MV-4-11 (cell line): ENCODE data around the gene ZNF536.
A peak's percentile ranks its signal among the peaks of the same experiment; 100 is the strongest.
"Not testable (repeated sequence)": the region's sequence is repeated elsewhere in the genome, so short reads cannot be mapped to it uniquely, and the experiment has no call there.

Experiments used
- DNase-seq: peaks from one replicate; lab custom pipeline; 2025; lab: John Stamatoyannopoulos, UW

The ZNF536 gene

GRCh38 chr19:30388327-30388726 is 16.1 kb downstream of the ZNF536 start:
- no peak for DNase-seq

GRCh38 chr19:30388819-30389218 is 16.6 kb downstream of the ZNF536 start:
- DNase-seq, result no peak

DNA sequence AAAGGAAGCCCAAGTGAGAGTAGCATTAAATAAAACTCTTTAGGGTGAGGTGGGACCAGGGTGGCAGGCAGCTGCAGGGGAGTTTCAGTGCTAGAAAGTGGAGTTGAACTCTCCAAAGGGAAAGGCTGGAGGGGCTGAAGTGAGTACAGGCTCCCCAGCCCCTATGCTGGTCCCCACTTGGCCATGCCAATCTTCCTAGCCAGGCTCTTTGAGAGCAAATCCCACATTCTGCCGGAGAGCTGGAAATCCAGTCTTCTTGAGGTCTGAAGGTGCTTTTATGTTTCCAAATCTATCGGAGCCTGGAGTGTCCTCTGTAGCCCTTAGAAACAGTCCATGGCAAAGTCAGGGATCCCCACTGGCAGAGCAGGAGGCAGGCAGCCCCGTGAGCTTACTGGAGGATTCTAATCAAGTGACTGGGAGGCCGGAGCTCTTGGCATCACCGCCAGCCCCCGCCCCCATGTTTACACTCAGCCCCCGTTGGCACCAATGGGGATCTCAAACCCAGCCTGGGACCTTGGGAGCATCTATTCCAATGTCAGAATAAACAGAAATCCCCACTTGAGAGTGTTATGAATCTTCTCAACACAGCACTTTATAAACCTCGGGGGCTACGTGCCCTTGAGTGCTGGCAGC is 18.3 kb downstream of the ZNF536 start:
- no peak for DNase-seq

GRCh38 chr19:30391052-30391451 is 18.9 kb downstream of the ZNF536 start:
- DNase-seq, result no peak

- no peak for DNase-seq
Measured at GRCh38 chr19:30391554-30392551, 19.7 kb downstream of the ZNF536 start.

DNA sequence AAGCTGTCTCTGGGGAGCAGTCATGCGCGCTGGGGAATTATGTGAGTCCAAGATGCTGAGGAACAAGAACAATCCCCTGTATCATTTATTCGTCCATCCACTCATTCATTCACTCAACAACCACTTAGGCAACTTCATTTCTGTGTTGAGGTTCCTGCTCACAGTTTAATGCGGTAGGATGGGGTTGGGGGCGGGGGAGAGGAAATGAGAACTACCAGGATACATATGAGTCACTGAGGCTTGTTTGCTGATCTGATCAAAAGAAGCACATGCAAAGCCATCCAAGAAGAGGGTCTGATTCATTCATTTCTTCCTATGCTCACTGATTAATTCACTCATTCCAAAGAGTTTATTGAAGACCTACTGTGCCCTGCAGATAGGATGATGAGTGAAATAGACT is 20.9 kb downstream of the ZNF536 start:
- peak; percentile 69 for DNase-seq

DNA sequence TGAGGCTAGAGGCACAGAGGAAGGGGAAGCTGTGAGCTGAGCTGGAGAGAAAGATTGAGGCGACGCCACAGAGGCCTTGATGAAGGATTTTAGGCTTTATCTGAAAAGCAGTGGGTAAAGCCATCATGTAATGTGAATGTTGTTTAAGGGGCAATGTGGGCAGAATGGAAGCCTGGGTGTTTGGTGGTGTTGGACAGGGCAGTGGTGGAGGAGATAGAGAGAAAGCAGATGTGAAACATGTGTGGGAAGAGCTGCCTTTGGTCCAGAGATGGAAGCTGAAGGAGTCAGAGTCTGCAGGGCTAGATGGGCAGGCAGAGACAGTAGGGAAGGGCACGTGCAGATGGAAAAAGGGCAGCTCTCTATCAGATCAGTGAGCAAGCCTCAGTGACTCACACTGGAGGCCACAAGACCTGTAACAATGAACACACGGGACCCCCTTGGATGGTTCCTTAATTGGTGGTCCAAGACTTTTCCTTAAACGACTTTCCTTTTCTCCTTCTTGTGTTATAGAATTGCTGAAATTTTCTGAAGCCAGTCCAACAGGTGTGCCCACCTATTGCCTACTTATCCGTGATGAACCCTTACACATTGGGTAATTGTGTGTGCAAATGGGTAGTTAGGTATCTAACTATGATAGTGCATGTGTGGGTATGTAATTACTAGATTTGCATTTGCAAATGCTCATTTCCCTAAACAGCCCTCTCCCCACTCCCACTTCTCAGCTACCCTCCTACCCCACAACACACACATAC is 21.7 kb downstream of the ZNF536 start:
- DNase-seq, result peak; percentile 46

DNA sequence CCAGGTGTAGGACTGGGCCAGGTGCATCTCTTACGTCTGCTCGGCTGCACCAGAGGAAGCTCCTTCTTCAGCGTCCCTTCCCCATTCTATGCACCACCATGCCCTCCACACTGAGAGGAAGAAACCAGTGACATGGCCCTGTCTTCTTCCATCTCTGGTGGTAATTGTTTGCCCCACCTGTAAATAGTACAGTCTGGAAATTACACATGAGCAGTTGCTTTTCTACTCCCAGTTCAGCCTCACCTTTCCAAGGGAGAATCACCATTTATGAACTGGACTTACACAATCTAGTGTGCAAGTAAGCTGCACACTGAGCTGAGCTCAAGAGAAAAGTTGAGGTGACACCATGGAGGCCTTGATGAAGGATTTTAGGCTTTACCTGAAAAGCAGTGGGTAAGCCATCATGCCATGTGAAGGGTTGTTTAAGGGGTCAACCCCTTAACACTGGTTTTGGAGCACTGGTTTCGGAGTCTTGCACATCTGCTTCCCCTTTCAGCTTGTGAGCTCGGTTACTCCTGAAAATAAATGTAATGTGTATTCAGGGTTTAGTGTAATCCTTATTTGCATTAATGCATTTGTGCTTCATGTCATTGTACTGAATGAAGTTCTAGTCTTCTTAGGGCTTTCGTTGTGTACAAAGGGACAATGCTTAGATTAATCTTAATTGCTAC is 22.4 kb downstream of the ZNF536 start:
- no peak for DNase-seq

DNA sequence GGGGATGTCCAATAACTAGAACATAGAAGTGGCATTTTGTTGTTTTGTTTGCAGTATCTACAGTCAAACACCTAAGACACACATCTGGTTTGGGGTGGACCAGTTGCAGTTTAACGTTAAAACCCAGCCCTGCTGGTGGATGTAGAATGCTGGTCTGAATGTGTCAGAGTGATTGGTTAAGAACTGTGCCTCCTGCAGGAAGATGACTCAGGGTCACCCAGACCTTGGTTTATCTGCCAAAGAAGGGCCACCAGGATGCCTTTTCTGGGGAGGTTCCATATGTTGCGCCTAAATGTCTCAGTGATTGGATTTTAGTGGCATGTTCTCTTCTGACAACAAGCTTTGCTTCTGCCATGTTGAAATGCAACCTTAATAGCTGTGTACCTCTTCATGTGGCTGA is 23.1 kb downstream of the ZNF536 start:
- DNase-seq, result no peak

DNA sequence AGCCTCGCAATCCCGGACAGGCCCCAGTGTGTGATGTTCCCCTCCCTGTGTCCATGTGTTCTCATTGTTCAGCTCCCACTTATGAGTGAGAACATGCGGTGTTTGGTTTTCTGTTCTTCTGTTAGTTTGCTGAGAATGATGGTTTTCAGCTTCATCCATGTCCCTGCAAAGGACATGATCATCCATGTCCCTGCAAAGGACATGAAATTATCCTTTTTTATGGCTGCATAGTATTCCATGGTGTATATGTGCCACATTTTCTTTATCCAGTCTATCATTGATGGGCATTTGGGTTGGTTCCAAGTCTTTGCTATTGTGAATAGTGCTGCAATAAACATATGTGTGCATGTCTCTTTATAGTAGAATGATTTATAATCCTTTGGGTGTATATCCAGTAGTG is 26.4 kb downstream of the ZNF536 start:
- not testable (repeated sequence) for DNase-seq

- no peak for DNase-seq
Measured at GRCh38 chr19:30401956-30402355, 29.8 kb downstream of the ZNF536 start.

DNA sequence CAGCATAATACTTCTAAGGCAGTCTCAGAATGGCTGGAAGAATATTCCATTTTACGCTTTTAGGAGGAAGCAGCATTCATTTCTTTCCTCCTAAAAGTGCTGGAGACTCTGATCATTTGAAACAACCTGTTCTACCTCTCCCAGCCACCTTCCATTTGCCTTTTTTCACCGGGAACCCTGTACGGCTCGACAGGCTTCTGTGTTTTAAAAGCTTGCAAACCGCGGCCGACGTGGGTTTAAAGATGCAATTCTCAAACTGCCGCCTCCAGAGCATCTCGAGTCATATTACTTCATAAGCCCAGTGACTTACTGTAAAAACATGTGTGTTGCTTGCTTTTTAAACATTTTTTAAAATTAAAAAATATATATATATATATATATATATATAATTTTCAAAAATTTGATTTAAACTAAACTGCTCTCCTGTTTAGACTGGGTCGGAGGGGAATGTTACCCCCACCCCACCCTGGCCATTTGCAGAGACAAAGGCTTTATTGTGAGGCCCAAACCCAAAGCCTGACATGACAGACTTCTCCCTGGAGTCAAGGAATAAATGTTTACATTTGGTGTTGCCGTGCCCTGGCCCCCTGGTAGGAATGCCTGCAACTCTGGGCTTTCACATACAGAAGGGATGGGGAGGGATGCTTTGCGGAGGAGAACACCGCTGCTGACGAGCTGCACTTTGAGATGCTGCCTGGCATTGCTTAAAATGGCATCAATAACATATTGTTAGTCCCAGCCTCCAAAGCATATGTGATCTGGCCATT is 30.4 kb downstream of the ZNF536 start:
- no peak for DNase-seq

DNA sequence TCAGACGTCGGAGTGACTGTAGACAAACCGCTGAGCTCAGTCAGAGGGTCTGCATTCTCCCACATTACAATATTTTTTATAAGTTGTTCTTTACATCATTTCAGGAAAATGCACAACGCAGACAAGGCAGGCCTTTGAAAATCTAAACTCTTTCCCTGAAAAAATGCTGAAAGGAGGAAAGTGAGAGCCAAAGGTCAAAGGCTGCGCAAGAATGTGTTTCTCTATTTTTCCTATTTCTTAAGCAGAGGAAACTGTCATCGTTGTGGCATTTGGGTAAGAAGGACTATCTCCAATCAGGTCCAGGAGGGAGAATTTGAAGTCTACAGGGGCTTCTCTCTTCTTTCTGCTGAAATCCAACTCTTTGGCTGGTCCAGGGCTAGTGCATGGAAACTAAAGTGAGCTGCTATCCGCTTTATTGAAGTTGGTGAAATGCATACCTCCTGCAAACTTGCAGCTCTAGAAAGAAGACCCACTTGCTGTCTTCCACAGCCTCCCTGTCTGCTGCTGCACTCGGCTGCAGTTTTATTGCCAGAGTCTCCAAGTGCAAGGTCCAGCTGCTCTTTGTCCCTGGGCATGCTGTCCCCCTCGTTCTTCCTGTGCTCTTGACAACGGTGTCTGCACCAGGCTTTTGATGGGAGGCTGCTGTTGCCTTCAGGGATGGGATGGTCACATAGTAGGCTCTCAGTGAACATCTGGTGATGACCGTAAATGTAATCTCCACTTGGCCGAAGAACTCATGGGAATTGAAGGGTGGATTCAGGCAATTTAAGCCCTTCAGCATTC is 31.2 kb downstream of the ZNF536 start:
- no peak for DNase-seq

- DNase-seq, result peak; percentile 33
Measured at GRCh38 chr19:30406220-30407067, 34.3 kb downstream of the ZNF536 start.

- no peak for DNase-seq
Measured at GRCh38 chr19:30407068-30407709, 35.0 kb downstream of the ZNF536 start.

- no peak for DNase-seq
Measured at GRCh38 chr19:30408734-30409301, 36.6 kb downstream of the ZNF536 start.

GRCh38 chr19:30411714-30412113 is 39.5 kb downstream of the ZNF536 start:
- DNase-seq, result no peak

DNA sequence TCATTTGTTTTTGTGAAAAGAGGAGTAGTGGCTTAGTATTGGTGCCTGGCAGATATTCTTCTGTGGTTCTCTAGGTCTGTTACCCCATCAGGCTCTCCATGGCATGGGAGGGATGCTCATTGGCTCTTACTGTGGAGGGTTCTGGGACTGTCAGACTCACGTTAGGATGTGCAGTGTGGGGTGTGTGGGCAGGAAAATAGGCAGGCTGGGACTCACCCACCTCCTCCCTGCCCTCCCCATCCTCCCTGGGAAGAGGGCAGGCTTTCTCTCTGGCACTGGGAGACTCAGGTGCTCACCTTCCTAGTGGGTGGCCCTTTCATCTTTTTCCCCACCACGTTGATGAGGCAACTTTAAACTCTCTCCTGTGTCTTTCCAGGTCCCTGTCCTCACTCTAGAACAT is 44.2 kb downstream of the ZNF536 start:
- no peak for DNase-seq

- not testable (repeated sequence) for DNase-seq
Measured at GRCh38 chr19:30417166-30417565, 45.0 kb downstream of the ZNF536 start.
